ENCODE data around the gene MAML3. TPM values are rescaled to one million over a fixed set of nuclear protein-coding genes. Genes with fewer than 3 reads are reported as not detected.

Gene MAML3
- total RNA-seq, 2 experiments from 2014 or later: 2.5 to 2.9 TPM

DNA sequence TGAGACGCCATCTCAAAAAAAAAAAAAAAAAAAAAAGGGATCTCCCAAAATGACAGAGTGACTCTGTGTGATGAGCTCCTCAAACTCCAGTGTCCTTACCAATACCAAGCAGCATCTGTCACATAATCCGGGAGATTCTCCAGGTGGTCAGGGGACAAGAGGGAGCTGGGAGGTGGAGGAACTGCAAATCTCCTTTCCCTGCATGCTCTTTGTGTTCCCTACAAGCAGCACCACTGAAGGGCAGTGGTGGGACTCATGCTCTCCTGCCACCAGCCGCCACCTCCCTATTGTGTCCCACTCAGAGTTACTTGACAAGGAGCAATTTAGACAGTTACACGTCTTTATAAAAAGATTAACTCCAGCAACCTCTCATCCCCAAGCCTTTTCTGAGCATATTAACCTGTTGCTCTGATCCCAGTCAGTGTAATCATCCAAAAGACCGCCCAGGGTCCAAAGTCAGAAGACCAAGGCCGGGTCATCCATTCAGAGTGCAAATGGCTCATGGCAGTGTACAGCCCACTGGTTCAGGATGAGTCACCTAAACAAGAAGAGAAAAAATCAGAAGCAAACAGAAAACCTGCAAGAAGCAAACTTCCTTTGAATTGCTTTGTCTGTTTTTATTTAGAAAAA is 464.8 kb downstream of the MAML3 start:
- ATAC-seq (ENCODE audit: poor library complexity): no peak
- Histone ChIP-seq H3K27ac (ENCODE audit: low read depth in 1 of 2, low read length in 2 of 2) (no peak overlapping the region), H3K9me3 (ENCODE audit: control insufficient read depth in 1 of 2, insufficient read depth in 1 of 2, low read length in 2 of 2) (peaks cover 0 to 3% of the 10 kb centered on the region in 2 experiments), H3K4me1 (ENCODE audit: insufficient read depth, low read length) (no peaks in the 10 kb centered on the region), H3K4me3 (ENCODE audit: low read length) (no peak overlapping the region), H3K36me3 (ENCODE audit: insufficient read depth, low read length) (no peaks in the 10 kb centered on the region), H3K27me3 (ENCODE audit: control insufficient read depth in 1 of 2, insufficient read depth in 2 of 2, low read length in 2 of 2) (no peaks in the 10 kb centered on the region)
- peaks cover 5% of the 10 kb centered on the region for H3K4me1 Mint-ChIP-seq (ENCODE audit: low read depth)
- H3K36me3 Mint-ChIP-seq (ENCODE audit: low read depth): peaks cover 11% of the 10 kb centered on the region
- intact Hi-C loops (cut with DNase I, micrococcal nuclease): no loop called here
- no peaks in the 10 kb centered on the region for H3K27me3 Mint-ChIP-seq
- POLR2A ChIA-PET: no interaction called here
- no peak overlapping the region for H3K4me3 Mint-ChIP-seq
- TF ChIP-seq, protein P1, sequence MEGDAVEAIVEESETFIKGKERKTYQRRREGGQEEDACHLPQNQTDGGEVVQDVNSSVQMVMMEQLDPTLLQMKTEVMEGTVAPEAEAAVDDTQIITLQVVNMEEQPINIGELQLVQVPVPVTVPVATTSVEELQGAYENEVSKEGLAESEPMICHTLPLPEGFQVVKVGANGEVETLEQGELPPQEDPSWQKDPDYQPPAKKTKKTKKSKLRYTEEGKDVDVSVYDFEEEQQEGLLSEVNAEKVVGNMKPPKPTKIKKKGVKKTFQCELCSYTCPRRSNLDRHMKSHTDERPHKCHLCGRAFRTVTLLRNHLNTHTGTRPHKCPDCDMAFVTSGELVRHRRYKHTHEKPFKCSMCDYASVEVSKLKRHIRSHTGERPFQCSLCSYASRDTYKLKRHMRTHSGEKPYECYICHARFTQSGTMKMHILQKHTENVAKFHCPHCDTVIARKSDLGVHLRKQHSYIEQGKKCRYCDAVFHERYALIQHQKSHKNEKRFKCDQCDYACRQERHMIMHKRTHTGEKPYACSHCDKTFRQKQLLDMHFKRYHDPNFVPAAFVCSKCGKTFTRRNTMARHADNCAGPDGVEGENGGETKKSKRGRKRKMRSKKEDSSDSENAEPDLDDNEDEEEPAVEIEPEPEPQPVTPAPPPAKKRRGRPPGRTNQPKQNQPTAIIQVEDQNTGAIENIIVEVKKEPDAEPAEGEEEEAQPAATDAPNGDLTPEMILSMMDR (IDR thresholded peaks at IDR 0.05): no peak
- H3K27ac Mint-ChIP-seq: no peak overlapping the region
- peaks cover 3% of the 10 kb centered on the region for H3K9me3 Mint-ChIP-seq
- CTCF ChIA-PET: interaction anchor here (0.6 kb wide), 1 partner anchor 119 kb away, joined by 4 read pairs; no protein-coding TSS in a partner anchor
- no peak for DNase-seq

DNA sequence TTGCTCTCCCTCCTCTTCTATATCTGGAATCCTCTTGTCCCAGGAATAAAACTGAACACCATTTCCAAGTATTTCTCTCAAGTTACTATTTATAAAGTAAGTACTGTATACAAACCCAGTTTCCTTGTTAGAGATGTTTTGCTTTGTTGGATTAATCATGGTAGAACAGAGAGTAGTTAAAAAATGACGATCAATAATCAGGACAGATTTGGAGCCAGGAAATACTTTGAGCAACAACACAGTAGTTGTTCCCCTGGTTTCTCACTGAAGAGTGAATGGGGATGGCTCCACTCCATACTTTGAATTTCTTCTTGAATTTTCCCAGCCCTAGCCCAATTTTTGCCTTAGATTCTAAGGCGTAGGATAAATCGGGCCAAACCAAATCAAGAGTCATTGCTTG is 467.0 kb downstream of the MAML3 start:
- Histone ChIP-seq H3K27me3 (ENCODE audit: control insufficient read depth in 1 of 2, insufficient read depth in 2 of 2, low read length in 2 of 2) (no peaks in the 10 kb centered on the region), H3K4me1 (ENCODE audit: insufficient read depth, low read length) (no peaks in the 10 kb centered on the region), H3K27ac (ENCODE audit: low read depth in 1 of 2, low read length in 2 of 2) (no peak overlapping the region), H3K36me3 (ENCODE audit: insufficient read depth, low read length) (no peaks in the 10 kb centered on the region), H3K4me3 (ENCODE audit: low read length) (no peak overlapping the region), H3K9me3 (ENCODE audit: control insufficient read depth in 1 of 2, insufficient read depth in 1 of 2, low read length in 2 of 2) (peaks cover 0 to 3% of the 10 kb centered on the region in 2 experiments)
- intact Hi-C loops (cut with DNase I, micrococcal nuclease): no loop called here
- TF ChIP-seq, protein P1 (IDR thresholded peaks at IDR 0.05): no peak
- ChIA-PET CTCF (no interaction called here), POLR2A (no interaction called here)
- H3K36me3 Mint-ChIP-seq (ENCODE audit: low read depth): peaks cover 19% of the 10 kb centered on the region
- no peak overlapping the region for H3K4me3 Mint-ChIP-seq
- H3K4me1 Mint-ChIP-seq (ENCODE audit: low read depth): peaks cover 9% of the 10 kb centered on the region
- no peak for ATAC-seq (ENCODE audit: poor library complexity)
- DNase-seq: no peak
- no peaks in the 10 kb centered on the region for H3K27me3 Mint-ChIP-seq
- no peak overlapping the region for H3K27ac Mint-ChIP-seq
- H3K9me3 Mint-ChIP-seq: peaks cover 7% of the 10 kb centered on the region

DNA sequence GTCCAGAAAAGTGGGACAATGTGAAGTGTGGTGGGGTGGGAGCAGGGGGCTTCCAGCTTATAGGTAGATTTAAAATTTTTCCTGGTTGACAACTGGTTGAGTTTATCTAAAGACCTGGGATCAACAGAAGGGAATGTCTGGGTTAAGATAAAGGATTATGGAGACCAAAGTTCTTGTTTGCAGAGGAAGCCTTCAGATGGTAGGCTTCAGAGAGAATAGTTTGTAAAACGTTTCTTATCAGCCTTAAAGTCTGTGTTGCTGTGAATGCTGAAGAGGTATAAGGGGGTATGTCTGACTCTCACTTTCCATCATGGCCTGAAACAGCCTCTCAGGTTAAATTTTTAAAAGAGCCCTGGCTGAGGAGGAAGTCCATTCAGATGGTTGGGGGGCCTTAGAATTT is 467.9 kb downstream of the MAML3 start:
- ChIA-PET CTCF (no interaction called here), POLR2A (no interaction called here)
- ATAC-seq (ENCODE audit: poor library complexity) (no peak), DNase-seq (no peak)
- H3K9me3 Mint-ChIP-seq: peaks cover 7% of the 10 kb centered on the region
- H3K27me3 Mint-ChIP-seq: no peaks in the 10 kb centered on the region
- TF ChIP-seq, protein P1 (IDR thresholded peaks at IDR 0.05): no peak
- H3K4me1 Mint-ChIP-seq (ENCODE audit: low read depth): peaks cover 9% of the 10 kb centered on the region
- no peaks in the 10 kb centered on the region for H3K27me3 ChIP-seq (ENCODE audit: control insufficient read depth in 1 of 2, insufficient read depth in 2 of 2, low read length in 2 of 2)
- H3K36me3 ChIP-seq (ENCODE audit: insufficient read depth, low read length): no peaks in the 10 kb centered on the region
- H3K9me3 ChIP-seq (ENCODE audit: control insufficient read depth in 1 of 2, insufficient read depth in 1 of 2, low read length in 2 of 2): peaks cover 0 to 3% of the 10 kb centered on the region in 2 experiments
- no peak overlapping the region for H3K4me3 ChIP-seq (ENCODE audit: low read length)
- intact Hi-C loops (cut with DNase I, micrococcal nuclease): no loop called here
- no peak overlapping the region for H3K4me3 Mint-ChIP-seq
- peaks cover 19% of the 10 kb centered on the region for H3K36me3 Mint-ChIP-seq (ENCODE audit: low read depth)
- H3K27ac ChIP-seq (ENCODE audit: low read depth in 1 of 2, low read length in 2 of 2): no peak overlapping the region
- H3K4me1 ChIP-seq (ENCODE audit: insufficient read depth, low read length): no peaks in the 10 kb centered on the region
- no peak overlapping the region for H3K27ac Mint-ChIP-seq

All from CD4-positive, alpha-beta T cell (primary cell).